Neural progenitor cell (in vitro differentiated cells): ENCODE measurements around the gene TAMALIN. TPM values are rescaled to one million over a fixed set of nuclear protein-coding genes. Genes with fewer than 3 reads are reported as not detected.

Experiments
- DNase-seq: peaks from one replicate; pipeline ENCODE4 v3.0.0-alpha.2; 2016; ENCODE audit warnings: low spot score
- H2AFZ ChIP-seq: fragments of 200-600 bp; sonication (generic); replicated peaks from 2 replicates; pipeline ENCODE4 v1.6.1; 2016; ENCODE audit warnings: antibody characterized with exemption
- H3F3A ChIP-seq: fragments of 200-600 bp; sonication (generic); 2 replicates; pipeline ENCODE4 v1.6.1; 2016; ENCODE audit warnings: antibody characterized with exemption, low read depth
- H3K27ac ChIP-seq: fragments of 200-600 bp; sonication (generic); 2 replicates; pipeline ENCODE4 v1.5.1; 2016; ENCODE audit warnings: mild to moderate bottlenecking
- H3K27me3 ChIP-seq: fragments of 200-600 bp; sonication (generic); 2 replicates; pipeline ENCODE4 v1.6.1; 2016; ENCODE audit warnings: mild to moderate bottlenecking, moderate library complexity
- H3K36me3 ChIP-seq: fragments of 200-600 bp; sonication (generic); 2 replicates; pipeline ENCODE4 v1.5.1; 2016
- H3K4me1 ChIP-seq: fragments of 200-600 bp; sonication (generic); 2 replicates; pipeline ENCODE4 v1.6.1; 2016; ENCODE audit warnings: mixed run types
- H3K4me2 ChIP-seq: fragments of 200-600 bp; sonication (generic); 2 replicates; pipeline ENCODE4 v1.6.1; 2016
- H3K4me3 ChIP-seq: fragments of 200-600 bp; sonication (generic); 2 replicates; pipeline ENCODE4 v1.5.1; 2016
- H3K79me2 ChIP-seq: fragments of 200-600 bp; sonication (generic); 2 replicates; pipeline ENCODE4 v1.6.1; 2016; ENCODE audit warnings: low read depth
- H3K9ac ChIP-seq: fragments of 200-600 bp; sonication (generic); 2 replicates; pipeline ENCODE4 v1.6.1; 2016
- H3K9me3 ChIP-seq: fragments of 200-600 bp; sonication (generic); 2 replicates; pipeline ENCODE4 v1.5.1; 2016; ENCODE audit warnings: low read depth
- H4K20me1 ChIP-seq: fragments of 200-600 bp; sonication (generic); 2 replicates; pipeline ENCODE4 v1.6.1; 2016; ENCODE audit warnings: low read depth
- H3K27ac Mint-ChIP-seq: 3 replicates; pipeline ENCODE4 v1.8.0; 2021; ENCODE audit warnings: mixed read lengths
- H3K27me3 Mint-ChIP-seq: 2 replicates; pipeline ENCODE4 v1.8.0; 2022; ENCODE audit warnings: low read depth, mild to moderate bottlenecking, inconsistent platforms, moderate library complexity, mixed read lengths; ENCODE audit not compliant: insufficient read depth
- H3K36me3 Mint-ChIP-seq: 3 replicates; pipeline ENCODE4 v1.8.0; 2021; ENCODE audit warnings: mixed read lengths
- H3K4me1 Mint-ChIP-seq: 3 replicates; pipeline ENCODE4 v1.8.0; 2021; ENCODE audit warnings: mixed read lengths
- H3K4me3 Mint-ChIP-seq: 3 replicates; pipeline ENCODE4 v1.8.0; 2021; ENCODE audit warnings: mild to moderate bottlenecking, moderate library complexity, mixed read lengths
- H3K9me3 Mint-ChIP-seq: 3 replicates; pipeline ENCODE4 v1.8.0; 2020; ENCODE audit warnings: mixed read lengths
- EZH2 ChIP-seq: fragments of 200-600 bp; sonication (generic); IDR thresholded peaks from 2 replicates; pipeline ENCODE4 v1.6.1; 2017; ENCODE audit warnings: antibody characterized with exemption, mild to moderate bottlenecking, moderate library complexity
- EZH2phosphoT487 ChIP-seq: fragments of 200-600 bp; sonication (generic); IDR thresholded peaks from 2 replicates; pipeline ENCODE4 v1.6.1; 2017; ENCODE audit warnings: antibody characterized with exemption
- total RNA-seq: library from RNA; depleted of rRNA; stranded (reverse); fragments of >200 nt; gene quantifications from 2 replicates; pipeline ENCODE4 v1.2.3, GENCODE V29; 2015; ENCODE audit warnings: low replicate concordance
- TF ChIP-seq, protein P1 (sequence below): fragments of 200-600 bp; sonication (generic); IDR thresholded peaks from 2 replicates; pipeline ENCODE4 v1.5.1; 2017; ENCODE audit warnings: antibody characterized with exemption, mild to moderate bottlenecking

Gene TAMALIN
- total RNA-seq, 1 donor from 2014 or later, result 1.1 TPM

DNA sequence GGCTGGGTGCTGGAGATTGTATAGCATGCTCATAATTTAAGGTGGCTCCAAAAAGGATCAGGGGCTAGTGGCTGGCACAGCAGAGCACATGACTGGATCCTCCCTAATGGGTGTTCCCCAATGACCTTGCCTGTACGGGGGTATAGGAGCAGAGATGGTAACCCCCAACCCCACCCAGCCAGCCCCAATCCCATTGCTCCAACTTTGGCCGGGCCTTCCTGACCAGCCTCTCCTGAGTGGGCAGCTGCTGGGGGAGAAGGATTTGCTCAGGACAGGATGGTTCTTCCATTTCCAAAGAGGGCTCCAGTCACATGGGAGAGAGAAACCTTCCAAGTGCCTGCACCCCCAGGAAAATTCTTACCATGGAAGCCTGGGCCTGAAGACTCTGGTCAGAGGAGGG, 29.2 kb downstream of the TAMALIN start:
- no peak overlapping the region for H3K4me3 ChIP-seq
- no peak overlapping the region for H3K27ac ChIP-seq
- Mint-ChIP-seq H3K27me3 (peaks cover 29% of the 10 kb centered on the region), H3K4me3 (peak overlapping the region; percentile 87), H3K27ac (peak overlapping the region; percentile 25), H3K36me3 (no peaks in the 10 kb centered on the region), H3K4me1 (peaks cover 41% of the 10 kb centered on the region), H3K9me3 (no peaks in the 10 kb centered on the region)
- no peak for TF ChIP-seq EZH2
- no peak for TF ChIP-seq EZH2phosphoT487
- TF ChIP-seq, protein P1, sequence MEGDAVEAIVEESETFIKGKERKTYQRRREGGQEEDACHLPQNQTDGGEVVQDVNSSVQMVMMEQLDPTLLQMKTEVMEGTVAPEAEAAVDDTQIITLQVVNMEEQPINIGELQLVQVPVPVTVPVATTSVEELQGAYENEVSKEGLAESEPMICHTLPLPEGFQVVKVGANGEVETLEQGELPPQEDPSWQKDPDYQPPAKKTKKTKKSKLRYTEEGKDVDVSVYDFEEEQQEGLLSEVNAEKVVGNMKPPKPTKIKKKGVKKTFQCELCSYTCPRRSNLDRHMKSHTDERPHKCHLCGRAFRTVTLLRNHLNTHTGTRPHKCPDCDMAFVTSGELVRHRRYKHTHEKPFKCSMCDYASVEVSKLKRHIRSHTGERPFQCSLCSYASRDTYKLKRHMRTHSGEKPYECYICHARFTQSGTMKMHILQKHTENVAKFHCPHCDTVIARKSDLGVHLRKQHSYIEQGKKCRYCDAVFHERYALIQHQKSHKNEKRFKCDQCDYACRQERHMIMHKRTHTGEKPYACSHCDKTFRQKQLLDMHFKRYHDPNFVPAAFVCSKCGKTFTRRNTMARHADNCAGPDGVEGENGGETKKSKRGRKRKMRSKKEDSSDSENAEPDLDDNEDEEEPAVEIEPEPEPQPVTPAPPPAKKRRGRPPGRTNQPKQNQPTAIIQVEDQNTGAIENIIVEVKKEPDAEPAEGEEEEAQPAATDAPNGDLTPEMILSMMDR, result no peak
- H3K79me2 ChIP-seq, result no peaks in the 10 kb centered on the region
- H3F3A ChIP-seq, result peaks cover 31% of the 10 kb centered on the region
- no peaks in the 10 kb centered on the region for H3K36me3 ChIP-seq
- H3K27me3 ChIP-seq, result peaks cover 60% of the 10 kb centered on the region
- H4K20me1 ChIP-seq, result peaks cover 30% of the 10 kb centered on the region
- no peak for DNase-seq
- H3K4me2 ChIP-seq, result no peak overlapping the region
- H3K4me1 ChIP-seq, result peaks cover 10% of the 10 kb centered on the region
- H3K9ac ChIP-seq, result no peak overlapping the region
- H2AFZ ChIP-seq, result no peak overlapping the region
- H3K9me3 ChIP-seq, result no peaks in the 10 kb centered on the region

DNA sequence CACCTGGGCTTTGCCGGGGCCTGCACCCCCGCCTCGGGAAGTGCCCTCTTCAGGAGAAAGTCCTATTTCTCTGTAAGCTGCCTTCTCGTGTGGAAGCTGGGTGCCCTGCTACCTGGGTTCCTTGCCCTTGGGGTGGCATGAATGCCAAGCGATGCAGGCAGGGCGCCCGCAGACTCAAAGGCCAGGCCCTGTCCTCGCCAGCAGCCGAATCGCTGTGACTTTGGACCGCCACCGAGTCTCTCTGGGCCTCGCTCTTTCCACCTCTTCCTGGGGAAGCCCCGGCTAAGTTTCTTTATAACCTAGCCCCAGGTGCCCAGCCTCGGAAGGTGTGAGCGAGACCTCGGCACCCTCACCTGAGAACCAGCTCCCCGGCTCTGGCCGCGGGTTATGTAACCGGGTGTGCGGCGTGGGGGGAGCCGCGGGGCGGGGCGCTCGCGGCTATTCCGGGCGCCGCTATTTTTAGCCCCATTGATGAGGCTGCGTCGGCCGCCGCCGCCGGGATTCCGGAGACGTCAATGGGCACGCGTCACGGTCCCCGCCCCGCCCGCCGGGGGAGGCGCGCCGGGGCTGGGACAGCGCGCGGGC, 29.9 kb downstream of the TAMALIN start:
- H3K36me3 ChIP-seq, result no peaks in the 10 kb centered on the region
- peak overlapping the region; percentile 54 for H3K4me3 ChIP-seq
- H2AFZ ChIP-seq, result peak overlapping the region; percentile 81
- peaks cover 60% of the 10 kb centered on the region for H3K27me3 ChIP-seq
- H3K27ac Mint-ChIP-seq, result no peak overlapping the region
- peak overlapping the region; percentile 79 for H3K4me2 ChIP-seq
- H3K4me1 ChIP-seq, result peaks cover 10% of the 10 kb centered on the region
- peaks cover 40% of the 10 kb centered on the region for H3K4me1 Mint-ChIP-seq
- H3K9me3 ChIP-seq, result no peaks in the 10 kb centered on the region
- H3K79me2 ChIP-seq, result no peaks in the 10 kb centered on the region
- H4K20me1 ChIP-seq, result peaks cover 37% of the 10 kb centered on the region
- peak; percentile 92 for DNase-seq
- no peaks in the 10 kb centered on the region for H3K36me3 Mint-ChIP-seq
- H3K27me3 Mint-ChIP-seq, result peaks cover 31% of the 10 kb centered on the region
- H3K9me3 Mint-ChIP-seq, result no peaks in the 10 kb centered on the region
- no peak overlapping the region for H3K9ac ChIP-seq
- H3K27ac ChIP-seq, result no peak overlapping the region
- H3K4me3 Mint-ChIP-seq, result peak overlapping the region; percentile 87
- H3F3A ChIP-seq, result peaks cover 31% of the 10 kb centered on the region
- TF ChIP-seq, protein P1, result no peak
- TF ChIP-seq EZH2, result peak; percentile 48

DNA sequence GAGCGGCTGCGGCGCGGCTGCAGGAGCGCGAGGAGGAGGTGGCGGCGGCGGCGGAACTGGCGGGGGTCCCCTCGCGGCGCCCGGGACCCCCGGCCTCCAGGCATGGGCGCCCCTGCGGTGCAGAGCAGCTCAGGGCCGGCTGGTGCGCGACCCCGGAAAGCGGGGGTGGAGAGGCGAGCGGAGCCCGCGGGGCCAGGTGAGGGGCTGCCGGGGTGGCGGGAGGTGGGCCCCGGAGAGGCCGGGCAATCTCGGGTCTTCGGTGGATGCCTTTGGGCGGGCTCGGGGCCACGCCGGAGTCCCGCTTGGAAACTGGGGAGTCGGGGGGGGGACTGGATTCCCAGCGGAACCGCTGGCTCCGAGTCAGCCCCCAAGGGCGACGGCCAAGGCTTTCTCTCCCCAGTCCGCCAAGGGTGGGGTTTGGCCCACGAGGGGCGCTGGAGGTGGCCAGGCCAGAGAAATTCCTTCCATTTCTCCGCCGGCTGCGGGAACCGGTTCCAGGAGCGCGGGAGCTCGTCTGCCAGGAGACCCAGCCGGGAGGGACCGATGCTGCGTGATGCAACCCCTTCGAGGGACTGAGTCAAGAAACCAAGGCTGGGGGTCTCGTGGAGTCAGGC, 30.6 kb downstream of the TAMALIN start:
- Histone ChIP-seq H3K27ac (no peak overlapping the region), H3F3A (peaks cover 26% of the 10 kb centered on the region), H3K36me3 (no peaks in the 10 kb centered on the region), H3K79me2 (no peaks in the 10 kb centered on the region), H3K27me3 (peaks cover 60% of the 10 kb centered on the region), H3K4me2 (peak overlapping the region; percentile 90), H2AFZ (peak overlapping the region; percentile 57), H3K9ac (peak overlapping the region; percentile 48), H3K4me3 (peak overlapping the region; percentile 76), H4K20me1 (peaks cover 41% of the 10 kb centered on the region), H3K4me1 (peaks cover 7% of the 10 kb centered on the region), H3K9me3 (no peaks in the 10 kb centered on the region)
- H3K36me3 Mint-ChIP-seq, result peaks cover 4% of the 10 kb centered on the region
- TF ChIP-seq EZH2 (no peak), EZH2phosphoT487 (no peak)
- TF ChIP-seq, protein P1, result peak; percentile 36
- H3K4me3 Mint-ChIP-seq, result peak overlapping the region; percentile 94
- no peaks in the 10 kb centered on the region for H3K9me3 Mint-ChIP-seq
- peaks cover 35% of the 10 kb centered on the region for H3K4me1 Mint-ChIP-seq
- peak overlapping the region; percentile 82 for H3K27ac Mint-ChIP-seq
- H3K27me3 Mint-ChIP-seq, result peaks cover 31% of the 10 kb centered on the region
- DNase-seq, result peak; percentile 69
